ENCODE data around the gene MIEF1.

MIEF1 gene

GRCh38 chr22:39457556-39458443 is 44.3 kb upstream of the MIEF1 start:
- Histone ChIP-seq H3K27me3 (ENCODE audit: insufficient read depth, poor library complexity, severe bottlenecking) (peaks cover 3% of the 10 kb centered on the region), H3K27ac (replicated peaks) (no peak overlapping the region), H3K4me3 (replicated peaks; ENCODE audit: insufficient read depth, low read length) (peak overlapping the region; percentile 4)
- DNase-seq (ENCODE audit: low read depth in 1 of 2, low spot score in 1 of 2) = no peak
- TF ChIP-seq, protein P1, sequence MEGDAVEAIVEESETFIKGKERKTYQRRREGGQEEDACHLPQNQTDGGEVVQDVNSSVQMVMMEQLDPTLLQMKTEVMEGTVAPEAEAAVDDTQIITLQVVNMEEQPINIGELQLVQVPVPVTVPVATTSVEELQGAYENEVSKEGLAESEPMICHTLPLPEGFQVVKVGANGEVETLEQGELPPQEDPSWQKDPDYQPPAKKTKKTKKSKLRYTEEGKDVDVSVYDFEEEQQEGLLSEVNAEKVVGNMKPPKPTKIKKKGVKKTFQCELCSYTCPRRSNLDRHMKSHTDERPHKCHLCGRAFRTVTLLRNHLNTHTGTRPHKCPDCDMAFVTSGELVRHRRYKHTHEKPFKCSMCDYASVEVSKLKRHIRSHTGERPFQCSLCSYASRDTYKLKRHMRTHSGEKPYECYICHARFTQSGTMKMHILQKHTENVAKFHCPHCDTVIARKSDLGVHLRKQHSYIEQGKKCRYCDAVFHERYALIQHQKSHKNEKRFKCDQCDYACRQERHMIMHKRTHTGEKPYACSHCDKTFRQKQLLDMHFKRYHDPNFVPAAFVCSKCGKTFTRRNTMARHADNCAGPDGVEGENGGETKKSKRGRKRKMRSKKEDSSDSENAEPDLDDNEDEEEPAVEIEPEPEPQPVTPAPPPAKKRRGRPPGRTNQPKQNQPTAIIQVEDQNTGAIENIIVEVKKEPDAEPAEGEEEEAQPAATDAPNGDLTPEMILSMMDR (IDR thresholded peaks at IDR 0.05; ENCODE audit: insufficient read depth, low read length) = no peak
- TF ChIP-seq GABPA (IDR thresholded peaks at IDR 0.05; ENCODE audit: low read depth) (no peak), SPI1 (IDR thresholded peaks at IDR 0.05; ENCODE audit: borderline replicate concordance, low read depth) (no peak), POLR2AphosphoS5 (IDR thresholded peaks at IDR 0.05; ENCODE audit: low read depth) (no peak)
- TF ChIP-seq, protein P2, sequence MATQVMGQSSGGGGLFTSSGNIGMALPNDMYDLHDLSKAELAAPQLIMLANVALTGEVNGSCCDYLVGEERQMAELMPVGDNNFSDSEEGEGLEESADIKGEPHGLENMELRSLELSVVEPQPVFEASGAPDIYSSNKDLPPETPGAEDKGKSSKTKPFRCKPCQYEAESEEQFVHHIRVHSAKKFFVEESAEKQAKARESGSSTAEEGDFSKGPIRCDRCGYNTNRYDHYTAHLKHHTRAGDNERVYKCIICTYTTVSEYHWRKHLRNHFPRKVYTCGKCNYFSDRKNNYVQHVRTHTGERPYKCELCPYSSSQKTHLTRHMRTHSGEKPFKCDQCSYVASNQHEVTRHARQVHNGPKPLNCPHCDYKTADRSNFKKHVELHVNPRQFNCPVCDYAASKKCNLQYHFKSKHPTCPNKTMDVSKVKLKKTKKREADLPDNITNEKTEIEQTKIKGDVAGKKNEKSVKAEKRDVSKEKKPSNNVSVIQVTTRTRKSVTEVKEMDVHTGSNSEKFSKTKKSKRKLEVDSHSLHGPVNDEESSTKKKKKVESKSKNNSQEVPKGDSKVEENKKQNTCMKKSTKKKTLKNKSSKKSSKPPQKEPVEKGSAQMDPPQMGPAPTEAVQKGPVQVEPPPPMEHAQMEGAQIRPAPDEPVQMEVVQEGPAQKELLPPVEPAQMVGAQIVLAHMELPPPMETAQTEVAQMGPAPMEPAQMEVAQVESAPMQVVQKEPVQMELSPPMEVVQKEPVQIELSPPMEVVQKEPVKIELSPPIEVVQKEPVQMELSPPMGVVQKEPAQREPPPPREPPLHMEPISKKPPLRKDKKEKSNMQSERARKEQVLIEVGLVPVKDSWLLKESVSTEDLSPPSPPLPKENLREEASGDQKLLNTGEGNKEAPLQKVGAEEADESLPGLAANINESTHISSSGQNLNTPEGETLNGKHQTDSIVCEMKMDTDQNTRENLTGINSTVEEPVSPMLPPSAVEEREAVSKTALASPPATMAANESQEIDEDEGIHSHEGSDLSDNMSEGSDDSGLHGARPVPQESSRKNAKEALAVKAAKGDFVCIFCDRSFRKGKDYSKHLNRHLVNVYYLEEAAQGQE (IDR thresholded peaks at IDR 0.05; ENCODE audit: insufficient replicate concordance, low read depth) = no peak

- TF ChIP-seq SPI1 (IDR thresholded peaks at IDR 0.05; ENCODE audit: borderline replicate concordance, low read depth) (no peak), GABPA (IDR thresholded peaks at IDR 0.05; ENCODE audit: low read depth) (no peak), POLR2AphosphoS5 (IDR thresholded peaks at IDR 0.05; ENCODE audit: low read depth) (no peak)
- TF ChIP-seq, protein P1 (IDR thresholded peaks at IDR 0.05; ENCODE audit: insufficient read depth, low read length) = no peak
- TF ChIP-seq, protein P2 (IDR thresholded peaks at IDR 0.05; ENCODE audit: insufficient replicate concordance, low read depth) = no peak
- H3K4me3 ChIP-seq (replicated peaks; ENCODE audit: insufficient read depth, low read length) = no peak overlapping the region
- DNase-seq (ENCODE audit: low read depth in 1 of 2, low spot score in 1 of 2) = no peak
- no peak overlapping the region for H3K27ac ChIP-seq (replicated peaks)
- H3K27me3 ChIP-seq (ENCODE audit: insufficient read depth, poor library complexity, severe bottlenecking) = peaks cover 3% of the 10 kb centered on the region
Measured at GRCh38 chr22:39458444-39459083, 43.5 kb upstream of the MIEF1 start.

DNA sequence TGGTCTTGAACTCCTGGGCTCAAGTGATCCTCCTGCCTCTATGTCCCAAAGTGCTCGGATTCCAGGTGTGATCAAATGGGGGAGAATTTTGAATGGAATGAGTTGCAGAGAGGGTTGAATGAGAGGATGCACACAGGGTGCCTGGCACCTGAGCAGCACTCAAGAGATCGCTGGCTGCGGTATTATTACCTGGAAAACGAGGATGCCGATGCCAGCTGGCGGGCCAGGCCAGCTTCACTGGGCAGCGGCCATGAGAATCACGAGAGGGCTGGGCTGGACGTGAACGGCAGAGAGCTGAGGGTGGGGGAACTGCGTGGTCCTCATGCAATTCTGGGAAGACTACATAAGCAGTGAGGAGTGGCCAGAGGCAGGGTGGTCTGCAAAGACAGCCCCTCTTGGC is 42.4 kb upstream of the MIEF1 start:
- no peak for DNase-seq (ENCODE audit: low read depth in 1 of 2, low spot score in 1 of 2)
- TF ChIP-seq, protein P1 (IDR thresholded peaks at IDR 0.05; ENCODE audit: insufficient read depth, low read length) = no peak
- TF ChIP-seq SPI1 (IDR thresholded peaks at IDR 0.05; ENCODE audit: borderline replicate concordance, low read depth) = no peak
- no peak for TF ChIP-seq GABPA (IDR thresholded peaks at IDR 0.05; ENCODE audit: low read depth)
- no peak for TF ChIP-seq POLR2AphosphoS5 (IDR thresholded peaks at IDR 0.05; ENCODE audit: low read depth)
- TF ChIP-seq, protein P2 (IDR thresholded peaks at IDR 0.05; ENCODE audit: insufficient replicate concordance, low read depth) = no peak
- H3K27me3 ChIP-seq (ENCODE audit: insufficient read depth, poor library complexity, severe bottlenecking) = peaks cover 3% of the 10 kb centered on the region
- no peak overlapping the region for H3K4me3 ChIP-seq (replicated peaks; ENCODE audit: insufficient read depth, low read length)
- no peak overlapping the region for H3K27ac ChIP-seq (replicated peaks)

Measured in HL-60 (cell line).